Measurements from ENCODE around the gene ACAP3.
"Not testable (repeated sequence)": the region's sequence is repeated elsewhere in the genome, so short reads cannot be mapped to it uniquely, and the experiment has no call there.

Gene ACAP3

DNA sequence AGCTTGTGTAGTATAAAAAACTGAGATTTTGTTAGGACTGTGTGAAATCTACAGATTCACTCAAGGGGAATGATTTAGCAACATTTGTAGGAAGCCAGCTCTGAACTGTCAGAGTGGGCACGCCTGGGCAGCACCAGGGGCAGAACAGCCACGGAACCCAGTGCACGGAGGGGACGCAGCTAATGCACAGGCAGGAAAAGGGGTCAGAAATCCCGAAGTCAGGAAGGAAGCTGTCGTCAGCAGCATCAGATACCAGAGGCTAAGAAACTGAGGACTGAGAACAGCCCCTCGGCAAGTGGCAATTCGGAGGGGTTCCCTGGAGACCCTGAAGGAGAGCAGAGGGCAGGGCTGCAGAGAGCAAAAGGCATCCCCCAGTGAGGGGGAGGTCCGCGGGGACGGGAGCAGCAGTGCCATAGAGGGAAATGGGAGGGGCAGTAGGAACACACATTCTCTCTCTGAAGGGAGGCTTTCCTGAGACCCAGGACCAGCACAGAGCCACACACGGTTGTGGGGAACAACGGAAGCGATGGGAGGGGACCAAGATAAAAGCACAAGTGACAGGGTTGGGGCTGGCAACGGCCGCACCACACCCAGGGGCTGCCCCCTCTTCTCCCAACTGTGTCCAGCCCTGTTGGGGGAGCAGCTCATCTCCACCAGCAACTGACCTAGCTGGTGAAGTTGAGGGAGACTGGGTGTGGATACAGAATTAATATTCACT, 46.7 kb downstream of the ACAP3 start:
- DNase-seq = no peak

DNA sequence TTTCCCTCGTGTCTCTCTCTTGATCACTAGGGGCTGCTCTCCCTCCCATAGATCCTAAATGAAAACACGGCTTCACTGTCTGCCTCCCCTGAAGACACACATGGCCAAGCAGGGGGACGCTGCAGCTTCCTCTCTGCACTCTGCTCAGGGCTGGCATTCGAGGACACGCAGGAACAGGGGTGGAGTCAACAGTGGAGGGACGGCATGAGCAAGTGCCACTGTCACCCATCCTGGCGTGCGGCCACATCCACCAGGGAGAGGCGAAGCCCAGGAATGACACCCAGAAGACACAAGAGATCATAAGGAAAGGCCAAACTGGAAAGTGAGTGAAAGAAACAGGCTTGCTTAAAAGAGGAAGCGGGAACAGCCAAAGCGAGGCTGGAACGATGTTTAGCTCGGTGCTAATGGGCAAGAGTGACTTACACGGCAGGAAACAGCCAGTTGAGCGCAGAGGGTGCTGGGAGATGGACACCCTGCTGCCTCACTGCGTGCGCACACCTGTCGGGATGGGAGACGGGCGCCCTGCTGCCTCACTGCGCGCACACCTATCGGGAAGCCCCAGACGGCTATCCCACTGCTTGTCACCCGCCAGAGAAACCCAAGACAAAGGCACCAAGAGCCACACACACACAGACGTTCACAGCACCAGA, 47.7 kb downstream of the ACAP3 start:
- no peak for DNase-seq

DNA sequence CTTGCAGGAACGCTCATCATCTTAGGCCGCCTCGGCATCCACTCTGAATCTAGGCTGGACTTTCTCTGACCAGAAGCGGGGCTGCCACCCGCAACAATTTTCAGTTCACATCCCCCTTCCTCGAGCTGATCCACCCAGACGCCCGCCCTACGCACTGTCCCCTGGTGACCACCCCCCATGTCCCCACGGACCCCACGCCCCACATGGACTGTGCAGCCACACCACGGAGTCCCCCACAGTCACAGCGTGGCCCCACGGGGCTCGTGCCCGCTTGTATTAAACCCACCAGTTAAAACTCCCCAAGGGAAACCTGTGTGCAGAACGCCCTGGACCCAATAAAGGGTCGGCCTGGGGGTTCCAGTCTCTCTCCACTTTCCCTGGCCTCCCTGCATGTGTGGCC, 48.2 kb downstream of the ACAP3 start:
- DNase-seq = no peak

DNA sequence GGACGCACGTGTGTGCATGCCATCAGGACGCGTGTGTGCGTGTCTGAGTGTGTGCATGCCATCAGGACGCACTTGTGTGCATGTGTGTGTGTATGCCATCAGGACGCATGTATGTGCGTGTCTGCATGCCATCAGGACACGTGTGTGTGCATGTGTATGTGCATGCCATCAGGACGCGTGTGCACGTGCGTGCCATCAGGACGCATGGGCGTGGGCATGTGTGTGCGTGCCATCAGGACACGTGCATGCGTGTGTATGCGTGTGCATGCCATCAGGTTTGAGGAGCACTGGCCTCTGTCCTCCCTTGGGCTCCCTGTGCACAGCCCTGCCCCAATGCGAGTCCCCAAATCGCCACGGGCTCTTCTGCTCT, 48.6 kb downstream of the ACAP3 start:
- no peak for DNase-seq

DNA sequence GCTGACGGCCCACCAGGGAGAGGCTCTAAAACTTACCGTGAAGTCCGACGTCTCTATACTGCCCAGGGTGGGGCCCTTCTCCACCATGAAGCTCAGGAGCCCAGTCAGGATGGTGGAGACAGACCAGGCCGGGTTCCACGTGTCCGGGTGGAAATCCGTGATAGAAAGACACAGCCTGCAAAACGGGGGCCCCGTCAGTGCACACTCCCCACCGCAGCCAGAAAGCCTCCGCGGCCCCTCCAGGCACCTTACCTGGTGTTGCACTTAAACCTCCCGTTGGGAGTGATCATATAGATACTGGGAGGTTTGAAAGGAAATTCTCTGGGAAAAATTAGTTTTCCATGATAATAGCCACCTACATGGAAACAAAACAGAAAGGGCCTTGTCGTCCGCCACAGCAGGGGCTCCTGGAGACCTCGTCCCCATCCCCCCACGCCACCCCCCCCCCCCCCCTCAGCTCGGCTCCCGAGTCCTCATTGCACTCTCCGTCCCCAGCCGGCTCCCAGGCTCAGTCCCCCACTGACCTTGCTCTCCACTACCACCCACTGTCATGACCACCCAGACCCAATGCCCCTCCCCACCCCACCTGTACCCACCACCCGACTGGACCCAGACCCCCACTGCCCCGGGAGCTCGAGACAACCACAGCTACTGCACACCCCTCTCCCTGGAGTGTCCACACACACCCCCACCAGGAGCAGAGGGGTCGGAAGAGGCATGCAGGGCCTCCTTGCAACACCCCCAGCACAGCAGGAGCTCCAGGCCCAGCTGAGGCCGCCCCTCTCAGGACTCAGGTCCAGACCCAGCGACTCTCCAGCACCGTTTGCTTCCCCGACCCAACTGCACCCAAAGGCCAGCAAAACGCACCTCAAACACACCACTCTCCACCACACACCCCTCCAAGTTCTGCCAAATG, 50.5 kb downstream of the ACAP3 start:
- DNase-seq = no peak

DNA sequence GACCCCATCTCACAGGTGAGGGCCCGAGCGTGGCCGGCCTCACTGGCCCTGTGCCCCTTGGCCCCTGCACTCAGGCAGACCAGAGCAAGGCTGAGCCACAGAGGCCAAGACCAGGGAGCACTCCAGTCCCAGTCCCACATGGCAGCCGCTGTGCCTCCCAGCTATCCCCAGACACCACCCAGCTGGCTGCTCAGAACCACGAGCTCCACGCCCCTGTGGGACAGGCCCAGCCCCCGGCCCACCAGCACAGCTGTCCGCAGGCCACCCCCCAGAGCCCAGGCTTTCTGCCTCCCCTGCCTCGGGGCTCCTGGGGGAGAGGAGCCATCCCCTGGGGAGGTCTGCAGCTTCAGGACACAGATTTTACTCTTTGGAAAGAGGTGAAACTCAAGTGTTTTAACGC, 52.1 kb downstream of the ACAP3 start:
- DNase-seq = no peak

DNA sequence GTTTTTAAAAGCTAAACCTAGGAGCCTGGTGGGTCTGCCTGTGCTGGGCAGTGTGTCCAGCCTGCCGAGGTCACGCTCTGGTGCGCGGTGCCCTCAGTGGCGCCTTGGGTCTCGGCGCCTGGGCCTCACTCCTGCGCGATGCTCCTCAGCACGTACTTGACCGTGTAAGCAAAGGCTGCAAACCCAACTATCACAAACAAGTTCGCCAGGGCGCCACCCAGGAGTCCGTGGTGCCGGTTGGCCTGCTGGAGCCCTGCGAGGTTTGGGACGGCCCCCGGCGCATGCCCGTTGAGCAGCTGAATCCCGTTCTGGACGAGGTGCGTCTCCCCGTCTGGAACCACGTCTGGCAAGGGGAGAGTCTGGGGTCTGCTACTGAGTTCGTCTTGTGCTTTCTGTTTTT, 52.7 kb downstream of the ACAP3 start:
- DNase-seq = no peak

DNA sequence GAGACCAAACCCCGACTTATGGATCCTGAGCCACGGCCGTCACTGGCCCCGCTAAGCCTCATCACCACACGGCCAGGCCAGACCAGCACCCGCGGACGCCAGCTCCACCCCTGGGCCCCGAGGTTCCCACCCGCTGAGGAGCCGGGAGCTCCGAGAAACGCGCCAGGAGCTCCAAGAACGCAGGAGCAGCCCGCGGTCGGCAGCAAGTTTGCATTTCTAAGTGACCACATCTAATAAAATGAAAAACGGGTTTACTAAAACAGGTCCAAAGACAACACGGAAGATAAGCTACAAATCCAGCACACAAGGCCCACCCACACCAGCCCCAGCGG, 53.1 kb downstream of the ACAP3 start:
- DNase-seq = no peak

DNA sequence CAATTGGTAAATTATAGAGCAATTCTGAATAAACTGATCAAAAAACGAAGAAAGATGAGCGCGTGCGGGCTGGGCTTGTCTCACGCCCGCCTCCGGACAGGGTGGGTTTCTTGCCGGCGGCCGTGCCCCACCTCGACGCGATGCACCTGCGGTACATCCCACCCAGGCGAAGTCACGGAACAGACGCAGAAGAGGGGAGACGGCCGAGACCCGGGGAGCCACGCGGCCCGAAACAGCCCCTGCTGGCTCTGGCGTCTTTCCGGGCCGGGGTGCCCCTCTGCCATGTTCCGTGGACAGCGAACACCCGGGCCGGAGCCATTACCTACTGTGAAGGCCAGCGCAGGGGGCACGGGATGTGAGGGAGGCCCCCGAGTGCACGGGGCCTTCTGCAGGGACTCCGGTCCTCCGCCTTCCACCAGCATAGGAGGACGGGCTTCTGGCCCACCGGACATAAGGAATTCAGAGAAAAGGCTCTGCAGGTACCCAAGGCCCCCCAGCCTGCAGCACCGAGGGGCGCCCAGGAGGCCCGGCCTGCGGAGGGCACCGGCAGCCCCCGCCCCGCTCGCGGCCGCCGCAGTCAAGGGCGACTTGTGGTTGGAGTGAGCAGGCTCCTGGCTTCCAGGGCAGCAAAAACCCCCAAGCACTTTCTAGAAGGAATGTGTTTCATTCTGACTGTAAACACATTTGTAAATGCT, 53.6 kb downstream of the ACAP3 start:
- no peak for DNase-seq

DNA sequence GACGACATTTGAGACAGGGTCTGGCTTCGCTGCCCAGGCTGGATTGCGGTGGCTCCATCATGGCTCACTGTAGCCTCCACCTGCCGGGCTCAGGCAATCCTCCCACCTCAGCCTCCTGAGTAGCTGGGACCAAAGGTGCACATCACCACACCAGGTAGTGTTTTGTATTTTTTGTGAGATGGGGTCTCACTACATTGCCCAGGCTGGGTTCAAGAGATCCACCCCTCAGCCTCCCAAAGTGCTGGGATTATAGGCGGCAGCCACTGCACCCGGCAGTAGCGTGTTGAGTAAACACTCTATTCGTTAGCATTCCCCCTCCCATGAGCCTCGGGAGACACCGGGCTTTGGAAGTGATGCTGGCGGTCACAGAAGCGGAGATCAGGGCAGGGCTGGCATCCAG, 54.4 kb downstream of the ACAP3 start:
- no peak for DNase-seq

DNA sequence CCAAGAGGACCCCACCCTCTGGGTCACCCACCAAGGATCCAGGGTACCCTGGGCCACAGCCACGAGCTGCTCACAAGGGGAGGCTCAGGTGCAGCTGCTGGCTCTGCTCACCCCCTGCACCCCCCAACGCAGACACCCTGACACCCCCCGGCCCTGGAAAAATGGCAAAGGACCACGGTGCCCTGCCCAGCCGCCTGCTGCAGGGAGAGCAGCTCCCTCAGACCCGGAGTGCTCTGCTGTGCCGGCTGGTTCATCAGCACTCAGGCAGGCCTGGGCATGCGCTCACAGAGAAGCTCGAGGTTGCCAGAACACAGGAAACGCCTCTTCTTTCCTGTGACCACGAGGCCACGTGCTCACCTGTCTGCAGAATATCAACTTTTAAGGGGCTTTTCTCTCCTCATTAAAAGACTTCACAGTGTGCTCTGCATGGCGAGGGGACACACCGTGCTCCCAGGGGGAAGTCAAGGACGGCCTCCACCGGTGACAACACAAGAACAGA, 56.9 kb downstream of the ACAP3 start:
- DNase-seq = no peak

DNA sequence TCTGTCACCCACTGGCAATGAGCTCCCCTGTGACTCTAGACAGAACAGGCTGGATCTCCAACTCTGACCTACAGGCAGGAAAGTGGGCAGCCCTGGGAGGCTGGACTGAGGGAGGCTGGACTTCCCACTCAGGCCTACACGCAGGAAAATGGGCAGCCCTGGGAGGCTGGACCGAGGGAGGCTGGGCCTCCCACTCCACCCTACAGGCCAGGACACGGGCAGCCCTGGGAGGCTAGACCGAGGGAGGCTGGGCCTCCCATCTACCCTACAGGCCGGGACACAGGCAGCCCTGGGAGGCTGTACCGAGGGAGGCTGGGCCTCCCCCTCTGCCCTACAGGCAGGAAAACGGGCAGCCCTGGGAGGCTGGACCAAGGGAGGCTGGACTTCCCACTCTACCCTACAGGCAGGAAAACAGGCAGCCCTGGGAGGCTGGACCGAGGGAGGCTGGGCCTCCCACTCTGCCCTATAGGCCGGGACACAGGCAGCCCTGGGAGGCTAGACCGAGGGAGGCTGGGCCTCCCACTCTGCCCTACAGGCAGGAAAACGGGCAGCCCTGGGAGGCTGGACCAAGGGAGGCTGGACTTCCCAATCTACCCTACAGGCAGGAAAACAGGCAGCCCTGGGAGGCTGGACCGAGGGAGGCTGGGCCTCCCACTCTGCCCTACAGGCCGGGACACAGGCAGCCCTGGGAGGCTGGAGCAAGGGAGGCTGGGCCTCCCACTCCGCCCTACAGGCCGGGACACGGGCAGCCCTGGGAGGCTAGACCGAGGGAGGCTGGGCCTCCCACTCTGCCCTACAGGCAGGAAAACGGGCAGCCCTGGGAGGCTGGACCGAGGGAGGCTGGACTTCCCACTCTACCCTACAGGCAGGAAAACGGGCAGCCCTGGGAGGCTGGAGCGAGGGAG, 59.5 kb downstream of the ACAP3 start:
- not testable (repeated sequence) for DNase-seq

DNA sequence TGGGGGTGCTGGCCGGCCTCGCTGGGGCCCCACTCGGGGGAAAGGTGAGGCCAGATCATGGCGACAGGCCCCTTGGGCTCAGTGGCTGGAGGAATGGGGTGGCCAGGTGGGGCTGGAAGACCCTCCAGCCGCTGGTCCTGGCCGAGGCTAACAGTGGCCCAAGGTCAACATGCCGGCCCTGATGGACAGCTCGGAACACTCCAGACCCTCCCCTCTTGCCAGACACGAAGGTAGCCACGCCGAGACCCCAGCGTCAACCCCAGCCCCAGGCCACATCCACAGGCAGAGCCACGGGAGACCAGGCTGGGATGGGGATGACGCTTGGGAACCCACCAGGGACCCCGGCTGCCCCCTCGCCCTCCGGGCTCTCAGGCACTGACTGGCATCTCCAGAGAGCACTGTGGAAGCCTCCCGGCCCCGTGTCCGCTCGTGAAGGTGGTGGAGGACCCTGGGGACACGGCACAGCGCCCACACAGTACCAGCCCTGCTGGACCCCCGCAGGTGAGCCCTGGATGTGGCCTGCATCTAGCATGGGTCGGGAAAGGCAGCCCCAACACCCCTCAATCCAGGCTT, 60.3 kb downstream of the ACAP3 start:
- DNase-seq = no peak

DNA sequence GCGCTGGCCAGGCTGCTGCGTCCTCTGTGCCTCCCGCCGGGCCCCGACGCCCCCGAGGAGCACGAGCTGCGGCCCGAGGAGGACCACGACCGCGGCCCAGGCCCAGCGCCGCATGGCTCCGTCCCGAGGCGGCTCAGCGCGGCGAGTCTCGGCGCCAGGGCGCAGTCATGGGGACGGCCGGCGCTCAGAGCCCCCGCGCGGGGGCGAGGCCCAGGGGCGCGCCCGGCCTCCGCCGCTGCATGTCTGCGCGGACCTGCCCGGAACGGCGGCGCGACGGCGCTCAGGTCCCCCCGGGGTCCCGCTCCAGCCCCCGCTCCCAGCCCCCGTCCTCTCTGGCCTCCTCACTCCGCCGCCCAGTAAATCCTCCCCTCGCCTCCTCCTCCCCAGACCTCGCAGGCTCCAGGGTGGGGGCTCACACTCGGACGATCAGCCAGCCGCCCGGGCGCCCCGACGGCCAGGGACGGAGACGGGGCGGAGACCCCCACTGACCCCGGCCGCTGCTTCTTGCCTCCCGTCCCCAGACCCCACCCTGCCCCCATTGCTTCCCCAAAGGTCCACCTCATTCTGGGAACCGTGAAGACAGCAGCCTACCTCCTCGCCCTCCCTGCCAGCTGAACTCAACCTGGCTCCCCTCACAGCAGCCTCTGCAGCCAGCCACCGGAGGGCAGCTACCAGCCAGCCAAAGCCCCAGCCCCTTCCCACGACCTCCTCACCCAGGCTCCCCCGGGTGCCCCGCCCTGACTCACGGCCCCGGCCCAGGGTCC, 61.0 kb downstream of the ACAP3 start, which contains the start of gene C1QTNF12:
Gene C1QTNF12 (minus strand): TSS at position 146 of the 764 bp plus-strand sequence. CDS start 32 bp downstream, at position 114.
- no peak for DNase-seq

DNA sequence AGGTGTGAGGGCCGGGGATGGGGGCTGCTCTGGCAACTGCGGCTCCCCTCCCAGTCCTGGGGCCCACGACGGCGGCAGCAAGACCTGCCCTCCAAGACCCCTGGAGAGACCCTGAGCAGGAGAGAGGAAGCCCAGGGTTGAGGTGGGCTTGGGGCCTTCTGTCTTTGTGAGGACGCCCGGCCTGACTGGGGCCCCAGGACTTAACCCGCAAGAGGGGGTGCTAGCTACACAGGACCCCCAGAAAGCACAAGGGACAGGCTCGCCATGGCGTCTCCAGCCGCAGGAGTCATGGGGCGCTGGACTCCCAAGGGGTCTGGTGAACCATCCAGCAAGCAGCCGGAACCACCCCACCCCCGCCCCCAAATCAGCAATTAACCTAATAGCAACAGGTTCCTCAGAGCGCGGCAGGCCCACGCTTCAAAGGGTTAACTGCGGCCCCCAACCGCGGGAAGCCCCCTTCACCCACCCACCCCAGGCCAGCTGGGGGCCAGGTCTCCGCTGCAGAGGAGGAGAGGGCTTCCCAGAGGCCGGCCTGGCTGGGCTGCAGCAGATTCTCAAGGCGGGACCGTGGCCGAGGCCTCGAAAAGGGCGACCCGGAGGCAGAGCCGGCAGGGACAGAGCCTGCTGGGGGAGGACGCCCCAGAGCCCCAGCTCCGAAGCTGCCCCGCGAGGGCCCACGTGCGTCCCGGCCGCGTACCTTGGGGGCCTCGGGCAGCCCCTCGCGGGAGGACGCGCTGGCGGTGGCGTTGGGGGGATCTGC, 61.7 kb downstream of the ACAP3 start:
- DNase-seq = no peak

DNA sequence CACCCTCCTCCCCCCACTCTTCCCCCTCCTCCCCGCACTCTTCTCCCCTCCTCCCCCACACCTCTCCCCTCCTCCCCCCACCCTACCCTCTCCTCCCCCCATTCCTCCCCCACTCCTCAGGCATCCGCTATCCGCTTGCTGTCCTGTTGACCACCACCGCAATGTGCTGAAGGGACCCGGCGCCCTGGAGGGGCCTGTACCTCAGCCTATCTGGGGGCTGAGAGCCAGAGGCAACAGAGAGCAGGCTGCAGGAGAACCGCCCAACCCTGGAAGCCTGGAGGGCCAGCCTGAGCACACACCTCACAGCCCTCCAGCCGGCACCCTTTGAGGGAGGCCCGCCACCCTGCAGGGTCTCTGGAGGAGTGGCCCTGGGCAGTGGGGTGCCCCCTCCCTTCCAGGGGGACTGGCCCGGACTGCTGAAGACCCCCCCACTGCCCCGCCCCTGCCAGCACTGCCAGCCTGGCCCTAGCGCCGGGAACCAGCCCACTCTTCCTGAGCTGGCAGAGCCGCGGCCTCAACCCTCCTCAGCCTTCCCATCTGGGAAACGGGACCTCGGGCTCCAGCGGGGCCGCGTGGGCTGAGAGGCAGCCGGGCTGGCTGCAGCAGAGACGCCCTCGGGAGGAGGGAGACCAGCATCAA, 62.4 kb downstream of the ACAP3 start:
- no peak for DNase-seq

DNA sequence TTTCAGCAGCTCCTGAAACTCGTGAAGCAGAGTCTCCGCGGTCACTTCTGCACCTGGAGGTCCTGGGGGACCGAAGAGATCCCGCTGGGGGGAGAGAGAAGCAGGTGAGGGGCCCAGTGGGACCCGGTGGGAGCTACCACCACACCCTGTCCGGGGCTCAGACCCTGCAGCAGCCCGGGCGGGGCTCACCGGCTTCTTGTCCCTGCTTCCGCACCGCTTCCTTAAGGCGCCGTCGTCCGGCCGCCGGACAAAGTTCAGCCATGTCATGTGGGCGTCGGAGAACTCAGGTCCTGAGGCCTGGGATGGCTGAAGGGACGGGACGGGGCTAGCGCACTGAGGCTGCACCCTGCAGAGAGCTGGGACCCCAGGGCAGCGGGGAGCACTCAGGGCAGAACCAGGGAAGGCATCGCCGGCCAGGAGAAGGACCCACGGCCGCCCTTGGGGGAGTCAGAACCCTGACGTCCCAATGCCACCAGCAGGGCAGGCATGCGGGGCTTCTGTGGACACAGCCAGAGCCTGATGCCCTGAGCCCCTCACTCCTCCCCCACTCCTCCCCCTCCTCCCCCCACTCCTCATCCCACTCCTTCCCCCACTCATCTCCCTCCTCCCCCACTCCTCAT, 63.4 kb downstream of the ACAP3 start:
- DNase-seq = no peak

DNA sequence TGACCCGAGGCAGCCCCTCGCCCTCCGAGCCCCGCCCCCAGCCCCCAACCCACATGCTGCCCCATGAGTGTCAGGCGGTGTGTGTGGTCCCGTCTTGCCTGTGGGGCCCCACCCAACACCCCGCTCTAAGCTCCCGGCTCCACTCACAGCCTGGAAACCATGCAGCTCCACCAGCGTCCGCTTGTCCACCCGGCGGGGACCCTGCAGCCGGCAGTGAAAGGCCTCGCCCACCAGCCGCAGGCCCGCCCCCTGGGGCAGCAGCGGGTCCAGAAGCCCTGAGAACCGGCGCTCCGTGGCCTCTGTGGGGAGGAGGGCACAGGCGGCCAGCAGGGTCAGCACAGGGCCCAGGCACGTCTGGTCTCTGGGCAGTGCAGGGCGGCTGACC, 63.9 kb downstream of the ACAP3 start:
- no peak for DNase-seq

DNA sequence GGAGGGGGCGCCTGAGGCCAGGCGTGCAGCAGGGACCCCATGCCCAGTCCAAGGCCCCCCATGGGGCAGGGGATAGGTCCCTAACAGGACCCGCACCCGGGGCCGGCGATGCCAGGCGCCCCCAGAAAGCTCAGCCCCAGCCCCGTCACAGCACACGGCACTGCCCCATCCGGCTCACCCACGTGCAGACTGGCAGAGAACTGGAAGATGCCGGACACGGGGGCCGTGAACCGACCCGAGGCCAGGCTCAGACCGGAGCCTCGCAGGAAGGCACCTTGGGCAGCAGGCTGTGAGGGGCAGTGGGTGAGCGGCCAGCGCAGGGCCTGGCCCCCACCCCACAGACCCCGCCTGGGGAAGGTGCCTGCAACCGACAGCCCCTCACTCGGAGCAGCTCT, 64.5 kb downstream of the ACAP3 start:
- no peak for DNase-seq
